Measurements from ENCODE around the gene MEX3A. TPM values are rescaled to one million over a fixed set of nuclear protein-coding genes. Genes with fewer than 3 reads are reported as not detected.
A peak's percentile ranks its signal among the peaks of the same experiment; 100 is the strongest.
"Not testable (repeated sequence)": the region's sequence is repeated elsewhere in the genome, so short reads cannot be mapped to it uniquely, and the experiment has no call there.

The MEX3A gene
- total RNA-seq, 1 donor from 2014 or later = 1.1 TPM

DNA sequence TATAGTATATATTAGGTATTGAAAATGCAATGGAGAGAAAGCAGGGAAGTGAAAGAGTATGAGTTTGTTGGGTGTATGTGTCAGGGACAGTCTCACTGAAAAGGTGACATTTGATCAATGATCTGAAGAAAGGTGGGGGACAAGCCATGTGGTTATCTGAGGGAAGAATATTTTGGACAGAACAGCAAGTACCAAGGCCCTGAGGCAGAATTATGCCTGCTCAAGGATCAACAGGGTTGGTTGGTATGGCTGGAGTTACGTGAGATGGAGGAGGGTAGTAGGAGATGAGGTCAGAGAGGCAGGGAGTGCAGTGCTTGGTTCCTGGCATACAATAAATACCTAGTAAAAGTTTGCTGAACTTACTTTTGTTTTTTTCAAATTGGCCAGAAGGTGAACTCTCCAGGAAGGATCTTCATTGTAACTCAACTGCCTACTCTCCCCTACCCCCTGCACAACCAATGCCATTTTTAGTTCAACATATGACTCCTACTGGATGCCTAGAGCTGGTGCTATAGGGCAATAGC is 25.9 kb downstream of the MEX3A start:
- no peak for DNase-seq (ENCODE audit: low spot score)
- ATAC-seq = no peak

DNA sequence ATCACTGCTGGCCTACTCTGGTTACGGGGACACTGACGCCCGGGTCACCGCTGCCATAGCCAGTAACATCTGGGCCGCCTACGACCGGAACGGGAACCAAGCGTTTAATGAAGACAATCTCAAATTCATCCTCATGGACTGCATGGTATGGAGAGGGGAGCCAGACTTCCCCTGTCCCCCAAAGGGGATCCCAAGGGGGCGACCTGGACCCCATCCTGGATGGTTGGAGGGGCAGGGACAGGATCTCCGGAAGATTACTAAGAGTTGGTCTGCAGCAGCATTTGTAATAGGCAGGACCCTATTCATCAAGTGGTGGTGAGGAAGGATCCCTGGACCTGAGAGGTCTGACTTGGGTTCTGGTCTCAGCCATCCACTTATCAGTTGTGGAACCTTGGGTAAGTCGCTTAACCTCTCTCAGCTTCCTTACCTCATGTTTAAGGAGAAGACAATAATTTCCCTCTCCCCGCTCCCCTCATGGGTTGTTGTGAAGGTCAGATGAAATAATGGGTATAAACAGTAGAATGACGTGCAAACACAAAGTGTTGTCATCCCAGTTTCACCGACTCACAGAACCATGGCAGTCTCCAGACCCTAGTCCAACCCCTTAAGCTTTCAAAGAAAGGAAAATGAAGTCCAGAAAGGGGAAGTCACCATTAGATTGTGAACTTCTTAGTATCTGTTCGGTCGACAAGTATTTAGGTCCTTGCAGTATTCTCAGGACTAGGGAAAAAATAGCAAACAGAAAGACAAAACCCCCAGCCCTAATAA is 26.8 kb downstream of the MEX3A start:
- ATAC-seq (no peak), DNase-seq (ENCODE audit: low spot score) (no peak)

DNA sequence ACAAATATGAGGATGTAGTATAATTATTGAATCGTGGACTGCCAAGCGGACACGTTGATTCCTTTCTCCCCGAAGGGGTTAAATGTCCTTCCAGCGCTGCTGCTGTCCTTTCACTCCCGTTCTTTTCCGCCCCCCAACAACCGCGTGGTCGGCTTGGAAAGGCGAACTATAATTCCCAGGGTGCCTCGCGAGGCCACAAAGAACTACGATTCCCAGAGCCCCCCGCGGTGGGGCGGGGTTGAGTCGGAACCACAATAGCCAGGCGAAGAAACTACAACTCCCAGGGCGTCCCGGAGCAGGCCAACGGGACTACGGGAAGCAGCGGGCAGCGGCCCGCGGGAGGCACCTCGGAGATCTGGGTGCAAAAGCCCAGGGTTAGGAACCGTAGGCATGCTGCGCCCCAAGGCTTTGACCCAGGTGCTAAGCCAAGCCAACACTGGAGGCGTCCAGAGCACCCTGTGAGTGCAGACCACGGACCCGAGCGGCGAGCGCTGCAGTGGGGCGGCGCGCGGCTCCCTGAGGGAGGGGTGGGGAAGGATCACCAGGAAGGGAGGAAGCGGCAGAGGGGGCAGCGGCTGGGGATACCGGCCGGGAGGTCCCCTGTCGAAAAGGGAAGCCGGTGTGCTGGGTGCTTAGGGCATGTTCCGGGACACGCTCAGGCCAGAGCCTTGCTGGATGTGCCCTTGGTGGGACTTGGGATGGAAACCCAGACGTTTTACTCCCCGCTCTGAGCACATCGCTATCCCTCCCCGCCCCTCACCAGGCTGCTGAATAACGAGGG is 27.6 kb downstream of the MEX3A start, which contains the start of gene LAMTOR2:
LAMTOR2 (plus strand) TSS at position 283 of the 781 bp plus-strand sequence; CDS start at position 391, 108 bp downstream.
- peak; percentile 99 for DNase-seq (ENCODE audit: low spot score)
- ATAC-seq = peak; percentile 85

DNA sequence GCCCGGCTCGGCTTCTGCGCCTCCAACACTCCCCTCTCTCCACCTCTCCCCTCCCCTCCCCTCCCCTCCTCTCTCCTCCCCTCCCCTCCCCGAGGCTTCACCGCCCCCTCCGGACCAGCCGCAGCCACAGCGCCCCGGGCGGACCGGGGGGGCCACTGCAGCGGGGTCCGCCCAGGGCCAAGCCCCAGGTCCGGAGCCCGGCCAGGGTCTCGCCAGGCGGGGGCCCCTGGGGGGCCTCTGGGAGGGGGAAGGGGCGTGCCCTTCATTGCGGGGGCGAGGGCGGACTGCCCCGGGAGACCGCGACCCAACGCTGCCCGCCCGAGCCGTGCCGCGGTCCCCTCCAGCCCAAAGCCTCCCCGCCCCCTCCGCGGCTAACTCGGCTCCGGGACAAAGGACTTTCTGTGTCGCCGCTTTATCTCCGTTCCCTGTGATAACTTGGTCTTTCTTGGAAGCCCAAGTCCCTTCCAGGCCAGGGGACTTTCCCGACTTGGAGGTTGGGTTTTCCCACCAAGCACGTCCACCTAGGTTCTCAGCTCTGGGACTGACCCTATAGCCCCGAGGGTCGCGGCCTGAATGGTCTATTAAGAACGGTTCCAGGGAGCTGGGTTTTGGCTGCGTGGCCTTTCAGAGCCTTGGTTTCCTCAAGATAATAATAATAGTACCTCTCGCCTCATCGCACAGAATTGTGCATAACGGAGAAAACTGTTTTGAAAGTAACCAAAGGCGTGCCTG is 28.3 kb downstream of the MEX3A start, which contains the start of gene UBQLN4:
UBQLN4 (minus strand) TSS at position 31 of the 732 bp plus-strand sequence. CDS start 97 bp downstream, outside the sequence.
- DNase-seq (ENCODE audit: low spot score) (peak; percentile 87), ATAC-seq (peak; percentile 83)

DNA sequence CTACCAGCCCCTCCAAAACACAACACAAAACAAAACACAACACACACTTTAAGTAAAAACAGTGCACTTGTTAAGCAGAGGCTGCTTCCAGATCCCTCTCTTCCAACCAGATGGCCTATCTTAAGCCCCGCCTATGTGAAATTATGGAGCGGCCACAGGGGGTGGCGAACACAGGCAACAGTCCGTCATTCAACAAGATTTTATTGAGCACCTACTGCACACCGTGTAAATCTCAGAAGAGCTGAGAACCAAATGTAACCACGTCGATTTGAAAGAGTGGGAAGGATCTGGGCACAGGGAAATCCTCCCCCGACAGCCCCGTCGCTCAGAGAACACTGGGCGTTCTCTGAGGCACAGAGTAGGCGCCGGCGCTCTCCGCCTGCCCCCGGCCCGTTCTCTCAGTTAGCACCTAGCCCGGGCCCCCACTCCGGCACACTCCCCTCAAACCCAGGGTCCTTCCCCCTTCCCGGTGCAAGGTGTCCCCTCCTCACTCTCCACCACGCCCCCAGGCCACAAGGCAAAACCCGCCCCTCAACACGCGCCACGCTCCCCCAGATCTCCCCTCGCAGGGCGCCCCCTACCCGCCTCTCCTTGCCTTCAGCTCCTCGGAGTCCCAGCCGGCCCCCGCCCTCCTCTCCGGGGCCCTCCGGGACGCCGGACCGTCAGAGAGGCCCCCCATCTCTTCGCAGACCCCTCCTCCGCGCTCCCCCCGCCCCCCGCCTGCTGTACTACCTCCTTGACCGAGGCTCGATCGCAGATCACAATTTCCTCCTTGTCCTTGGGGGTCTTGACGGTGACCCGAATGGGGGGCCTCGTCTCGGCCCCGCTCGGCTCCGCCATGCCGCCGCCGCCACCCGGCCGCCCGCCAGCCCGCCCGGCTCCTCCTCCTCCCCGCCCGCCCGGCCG is 29.1 kb downstream of the MEX3A start:
- DNase-seq (ENCODE audit: low spot score) = peak; percentile 63
- ATAC-seq = peak; percentile 12

DNA sequence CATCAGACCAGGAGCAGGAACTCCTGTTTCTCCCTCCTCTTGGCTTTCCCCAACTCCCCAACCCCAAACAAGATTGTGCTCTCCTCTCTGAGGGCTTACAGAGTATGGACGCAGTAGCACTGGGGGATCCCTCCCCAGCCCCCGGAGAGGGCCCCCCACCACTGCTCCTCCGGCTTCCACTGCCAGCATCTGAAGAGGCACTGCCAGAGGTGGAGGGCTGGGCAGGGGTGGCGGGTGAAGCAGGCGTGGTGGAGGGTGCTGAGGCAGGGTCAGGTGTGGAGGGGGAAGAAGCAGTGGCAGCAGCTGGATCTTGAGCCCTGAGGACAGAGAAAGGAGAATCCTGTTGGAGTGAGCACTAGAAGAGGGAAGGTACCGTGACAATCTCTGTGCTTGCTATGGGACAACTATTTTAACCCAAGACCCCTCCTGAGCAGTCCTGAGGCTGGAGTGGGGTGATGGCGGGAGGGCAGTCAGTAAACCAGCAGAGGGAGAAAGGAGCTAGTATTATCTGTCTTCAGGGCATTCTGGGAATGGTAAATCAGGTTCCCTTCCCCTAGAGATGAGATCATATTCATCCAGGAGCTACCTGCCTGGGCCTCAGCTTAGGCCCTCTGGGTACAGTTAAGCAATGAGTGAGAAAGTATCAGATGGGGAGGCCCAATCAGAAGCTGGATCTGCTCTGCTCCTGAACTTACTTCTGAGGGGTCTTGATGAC is 31.1 kb downstream of the MEX3A start:
- no peak for DNase-seq (ENCODE audit: low spot score)

DNA sequence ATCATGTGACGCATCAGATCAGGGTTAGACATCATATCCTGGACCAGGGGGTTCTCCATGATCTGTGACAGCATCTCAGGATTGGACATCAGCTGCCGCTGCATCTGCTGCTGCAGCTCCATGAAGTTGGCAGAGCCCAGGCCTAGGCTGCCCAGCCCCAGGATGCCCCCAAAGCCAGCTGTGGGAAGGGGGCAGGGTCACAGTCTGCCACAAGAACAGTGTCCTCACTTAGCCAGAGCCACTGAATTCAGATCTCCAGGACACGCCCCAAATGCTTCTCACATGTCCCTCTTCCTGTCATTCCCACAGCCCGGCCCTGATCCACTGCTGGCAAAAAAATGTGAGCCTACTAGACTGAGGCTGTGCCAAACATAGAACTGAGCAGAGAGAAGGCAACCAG is 31.9 kb downstream of the MEX3A start:
- no peak for ATAC-seq
- DNase-seq (ENCODE audit: low spot score) = no peak

More for the DNA sequence above, 31.1 kb downstream of the MEX3A start:
- ATAC-seq = no peak

DNA sequence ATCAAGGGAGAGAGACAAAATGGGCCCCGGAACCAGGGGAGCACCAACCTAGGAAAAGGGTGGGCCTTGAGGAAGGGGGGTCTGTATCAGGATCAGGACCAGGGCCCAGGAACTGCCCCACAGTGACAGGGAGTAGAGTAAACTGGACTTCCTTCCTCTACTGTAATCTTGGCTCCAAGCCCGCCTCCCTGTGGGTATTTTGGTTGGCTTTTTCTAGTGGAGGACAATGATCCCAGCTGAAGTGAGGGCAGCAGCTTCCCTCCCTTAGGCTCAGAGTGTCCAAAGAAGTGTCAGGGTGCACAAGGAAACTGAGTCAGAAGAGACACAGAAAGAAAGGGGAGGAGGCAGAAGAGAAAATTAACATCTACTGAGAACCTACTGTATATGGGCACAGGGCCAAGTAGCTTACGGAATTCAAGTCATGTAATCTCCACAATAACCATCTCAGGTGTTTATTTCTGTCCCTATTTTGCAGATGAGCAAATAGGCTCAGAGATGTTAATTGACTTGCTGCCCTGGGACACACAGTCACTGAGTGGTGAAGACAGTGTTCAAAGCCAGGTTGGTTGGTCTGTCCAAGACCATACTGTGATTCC is 33.5 kb downstream of the MEX3A start:
- ATAC-seq (no peak), DNase-seq (ENCODE audit: low spot score) (no peak)

DNA sequence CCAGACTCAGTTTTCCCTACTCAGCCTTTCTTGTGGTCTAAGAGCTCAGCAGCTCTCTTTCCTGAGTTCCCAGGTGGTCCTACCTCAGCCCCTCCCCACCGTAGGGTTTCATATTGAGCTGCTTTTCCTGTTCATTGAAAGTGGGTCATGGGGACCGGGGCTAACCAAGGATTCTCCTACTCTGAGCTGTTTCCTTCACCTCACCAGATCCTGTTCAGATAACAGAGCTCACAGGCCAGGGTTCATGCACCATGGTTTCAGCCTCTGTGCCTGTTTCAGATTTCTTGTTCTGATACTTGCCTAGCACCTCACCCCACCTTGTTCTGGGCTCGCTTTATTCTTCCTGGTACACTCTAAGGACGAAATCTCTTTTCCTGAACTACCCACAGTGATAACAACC is 37.2 kb downstream of the MEX3A start:
- ATAC-seq (no peak), DNase-seq (ENCODE audit: low spot score) (no peak)

DNA sequence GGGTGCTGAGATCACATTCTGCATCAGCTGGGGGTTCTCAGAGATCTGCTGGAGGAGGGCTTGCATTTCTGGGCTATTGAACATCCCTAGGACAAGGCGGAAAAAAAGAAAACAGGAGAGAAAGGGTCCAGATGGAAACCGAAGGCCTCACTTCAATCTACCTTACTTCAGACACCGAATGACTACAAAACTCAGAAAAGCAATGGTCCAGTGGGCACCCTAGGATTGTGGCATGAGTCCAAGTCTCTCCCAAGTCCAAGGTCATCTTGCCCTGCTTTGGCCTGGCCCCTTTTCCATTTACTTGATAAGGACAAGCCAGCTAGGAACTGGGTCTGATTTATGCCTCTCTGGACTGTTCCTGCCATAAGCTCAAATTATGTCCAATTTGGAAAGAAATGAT is 39.4 kb downstream of the MEX3A start:
- no peak for DNase-seq (ENCODE audit: low spot score)
- no peak for ATAC-seq

DNA sequence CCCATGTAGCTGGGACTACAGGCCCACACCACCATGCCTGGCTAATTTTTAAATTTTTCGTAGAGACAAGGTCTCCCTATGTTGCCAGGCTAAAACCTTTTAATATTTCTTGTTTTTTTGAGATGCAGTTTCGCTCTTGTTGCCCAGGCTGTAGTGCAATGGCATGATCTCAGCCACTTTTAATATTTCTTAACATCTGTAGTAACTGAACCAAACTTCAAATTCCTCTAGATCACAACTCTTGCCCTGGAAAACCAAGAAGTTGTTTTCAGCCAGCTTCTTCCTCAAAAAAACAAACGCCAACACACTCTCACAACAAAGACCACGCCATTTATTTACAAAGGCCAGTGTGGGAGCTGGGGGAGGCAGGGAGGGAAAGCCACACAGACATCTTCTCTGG is 47.3 kb downstream of the MEX3A start:
- DNase-seq (ENCODE audit: low spot score); ATAC-seq: not testable (repeated sequence)

DNA sequence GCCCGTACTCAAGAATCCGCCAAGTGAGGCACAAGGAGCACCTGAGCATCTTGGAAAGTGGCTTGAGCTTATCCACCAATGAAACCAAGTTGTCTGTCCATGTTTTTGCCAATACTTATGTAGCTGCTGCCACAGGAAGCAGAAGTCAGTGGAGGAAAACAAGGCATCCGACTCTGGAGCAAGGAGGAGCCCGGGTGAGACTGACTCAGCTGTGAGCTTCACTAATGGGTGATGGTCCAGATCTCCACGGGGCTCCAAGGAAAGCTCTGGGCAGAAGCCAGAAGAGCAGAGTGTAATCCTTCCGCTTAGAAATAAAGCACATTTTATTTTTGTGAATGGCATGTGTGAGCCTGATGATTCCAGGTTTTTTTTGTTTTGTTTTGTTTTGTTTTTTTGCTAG is 49.3 kb downstream of the MEX3A start:
- DNase-seq (ENCODE audit: low spot score) (no peak), ATAC-seq (peak; percentile 26)

DNA sequence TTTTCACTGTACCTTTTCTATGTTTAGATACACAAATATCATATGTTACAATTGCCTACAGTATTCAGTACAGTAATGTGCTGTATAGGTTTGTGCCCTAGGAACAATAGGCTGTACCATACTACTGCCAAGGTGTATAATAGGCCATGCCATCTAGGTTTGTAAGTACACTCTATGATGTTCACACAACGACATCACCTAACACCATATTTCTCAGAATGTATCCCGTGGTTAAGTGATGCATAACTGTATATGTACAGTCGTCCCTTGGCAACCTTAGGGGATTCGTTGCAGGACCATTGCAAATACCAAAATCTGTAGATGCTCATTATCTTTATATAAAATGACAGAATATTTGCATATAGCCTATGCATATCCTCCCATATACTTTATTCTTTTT is 55.7 kb downstream of the MEX3A start:
- ATAC-seq (no peak), DNase-seq (ENCODE audit: low spot score) (no peak)

DNA sequence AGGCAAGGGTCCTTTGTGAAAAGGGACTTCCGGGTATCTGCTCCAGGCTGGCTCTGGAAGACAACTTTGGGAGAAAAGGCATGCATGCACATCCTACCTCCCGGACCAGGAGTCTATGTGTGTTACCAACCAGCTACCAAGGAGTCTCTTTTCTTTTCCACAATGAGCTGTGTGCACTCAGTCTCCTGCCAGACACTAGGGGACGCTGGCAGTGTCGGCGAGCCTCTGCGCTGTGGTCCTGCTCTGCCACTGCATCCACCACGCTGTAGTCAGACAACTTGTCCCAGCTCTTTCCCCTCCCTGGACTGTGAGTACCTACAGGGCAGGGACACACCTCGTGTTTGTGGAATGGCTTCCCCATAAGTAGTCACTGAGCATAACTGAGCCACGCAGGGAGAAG is 56.4 kb downstream of the MEX3A start:
- DNase-seq (ENCODE audit: low spot score) = no peak
- peak; percentile 69 for ATAC-seq

DNA sequence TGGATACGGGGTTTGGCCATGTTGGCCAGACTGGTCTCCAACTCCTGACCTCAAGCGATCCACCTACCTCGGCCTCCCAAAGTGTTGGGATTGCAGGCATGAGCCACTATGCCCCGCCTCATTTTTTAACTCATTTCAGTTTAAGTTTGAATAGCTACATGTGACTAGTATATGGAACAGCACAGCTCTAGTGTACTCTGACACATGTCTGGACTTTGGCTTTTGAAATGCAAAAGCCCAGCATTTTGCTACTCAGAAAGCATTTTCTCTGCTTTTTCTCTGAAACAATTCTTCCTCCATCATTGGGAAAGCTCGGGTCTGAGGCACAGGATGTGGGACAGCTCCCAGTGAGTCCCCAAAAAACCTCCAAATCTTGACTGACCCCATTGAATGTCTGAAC is 57.5 kb downstream of the MEX3A start:
- ATAC-seq (peak; percentile 24), DNase-seq (ENCODE audit: low spot score) (no peak)

Data from left lobe of liver (tissue), 2 donors.